A673 (cell line): ENCODE results near the gene COL4A4. TPM values are rescaled to one million over a fixed set of nuclear protein-coding genes. Genes with fewer than 3 reads are reported as not detected.
"Not testable (repeated sequence)": the region's sequence is repeated elsewhere in the genome, so short reads cannot be mapped to it uniquely, and the experiment has no call there.

Experiments used
- BruUV-seq: library from RNA; stranded (reverse); fragments of 400-500 nt; replicated peaks from 2 replicates; lab custom pipeline; 2021; lab: Mats Ljungman, UMichigan
- CTCF ChIA-PET: fragments of 300-600 bp; sonication (Branson Sonifier 250); formaldehyde crosslinking; loops from one replicate; lab custom pipeline; 2022; ENCODE audit warnings: antibody characterized with exemption; lab: Charles Lee
- POLR2A ChIA-PET: fragments of 300-600 bp; sonication (Branson Sonifier 250); formaldehyde crosslinking; loops from one replicate; lab custom pipeline; 2022; ENCODE audit warnings: antibody characterized with exemption; ENCODE audit not compliant: low non-redundant PET; lab: Charles Lee
- DNase-seq: peaks from one replicate; pipeline ENCODE4 v3.0.0-alpha.2; 2015; ENCODE audit warnings: low spot score
- H3K27ac ChIP-seq: fragments of 200-600 bp; sonication (generic); 2 replicates; pipeline ENCODE4 v1.5.1; 2016; ENCODE audit warnings: mixed run types, low read depth, mild to moderate bottlenecking, mixed read lengths, antibody characterized with exemption, low read length; ENCODE audit not compliant: poor library complexity, severe bottlenecking
- H3K27me3 ChIP-seq: fragments of 200-600 bp; sonication (generic); replicated peaks from 2 replicates; pipeline ENCODE4 v1.6.1; 2017; ENCODE audit warnings: mixed run types, low read depth, mild to moderate bottlenecking, mixed read lengths, antibody characterized with exemption, low read length; ENCODE audit not compliant: insufficient read depth, poor library complexity
- H3K36me3 ChIP-seq: fragments of 200-600 bp; sonication (generic); 2 replicates; pipeline ENCODE4 v1.6.1; 2016; ENCODE audit warnings: mixed run types, mild to moderate bottlenecking, mixed read lengths, antibody characterized with exemption, low read length; ENCODE audit not compliant: insufficient read depth, poor library complexity, severe bottlenecking
- H3K4me1 ChIP-seq: fragments of 200-600 bp; sonication (generic); 2 replicates; pipeline ENCODE4 v1.6.1; 2017; ENCODE audit warnings: mixed run types, mild to moderate bottlenecking, mixed read lengths, antibody characterized with exemption, low read length; ENCODE audit not compliant: insufficient read depth, poor library complexity, severe bottlenecking
- H3K4me3 ChIP-seq: fragments of 200-600 bp; sonication (generic); 2 replicates; pipeline ENCODE4 v1.5.1; 2016; ENCODE audit warnings: low read depth, mixed run types, mild to moderate bottlenecking, mixed read lengths, low read length; ENCODE audit not compliant: poor library complexity, severe bottlenecking
- H3K9me3 ChIP-seq: fragments of 200-600 bp; sonication (generic); 2 replicates; pipeline ENCODE4 v1.6.1; 2016; ENCODE audit warnings: mixed run types, low read depth, mild to moderate bottlenecking, mixed read lengths, antibody characterized with exemption, low read length; ENCODE audit not compliant: poor library complexity, severe bottlenecking
- CTCF ChIP-seq: fragments of 300-800, 200-600 bp; sonication (generic); conservative IDR thresholded peaks from 2 replicates; pipeline ENCODE4 v1.5.1; 2017; ENCODE audit warnings: low read depth, mild to moderate bottlenecking, antibody characterized with exemption, low read length, moderate library complexity, mixed read lengths
- EZH2 ChIP-seq: fragments of 200-600 bp; sonication (generic); IDR thresholded peaks from 2 replicates; pipeline ENCODE4 v1.6.1; 2017; ENCODE audit warnings: borderline replicate concordance, low read depth, mild to moderate bottlenecking, mixed read lengths, antibody characterized with exemption, low read length; ENCODE audit not compliant: poor library complexity, severe bottlenecking
- intact Hi-C: fragments of 100-400 bp; cut with micrococcal nuclease; formaldehyde crosslinking; loops from one replicate; pipeline ENCODE4 v1.10.0; 2022; ENCODE audit not compliant: unreplicated experiment
- total RNA-seq: library from RNA; stranded (reverse); gene quantifications from 2 replicates; pipeline ENCODE4 v1.2.3, GENCODE V29; 2021

Gene COL4A4
- total RNA-seq, 1 experiment from 2014 or later = not detected

GRCh38 chr2:227095346-227095745, 68.7 kb downstream of the COL4A4 start:
- no peaks in the 10 kb centered on the region for H3K9me3 ChIP-seq
- H3K27me3 ChIP-seq = no peaks in the 10 kb centered on the region
- H3K4me1 ChIP-seq = no peaks in the 10 kb centered on the region
- intact Hi-C loops = no loop called here
- no TSS peak for BruUV-seq
- H3K27ac ChIP-seq = no peak overlapping the region
- H3K36me3 ChIP-seq = no peaks in the 10 kb centered on the region
- ChIA-PET POLR2A (no interaction called here), CTCF (interaction anchor here (1.0 kb wide), 1 partner anchor 13 kb away, joined by 3 read pairs; no protein-coding TSS in a partner anchor)
- TF ChIP-seq CTCF = no peak
- TF ChIP-seq EZH2 = no peak
- peak; percentile 5 for DNase-seq
- no peak overlapping the region for H3K4me3 ChIP-seq

- CTCF ChIA-PET = no interaction called here
- H3K27ac ChIP-seq = no peak overlapping the region
- H3K27me3 ChIP-seq = no peaks in the 10 kb centered on the region
- POLR2A ChIA-PET = no interaction called here
- H3K36me3 ChIP-seq = no peaks in the 10 kb centered on the region
- H3K4me3 ChIP-seq = no peak overlapping the region
- TF ChIP-seq CTCF (no peak), EZH2 (no peak)
- H3K9me3 ChIP-seq = no peaks in the 10 kb centered on the region
- no peak for DNase-seq
- BruUV-seq = no TSS peak
- no peaks in the 10 kb centered on the region for H3K4me1 ChIP-seq
- intact Hi-C loops = no loop called here
These were observed 81.7 kb downstream of the COL4A4 start for GRCh38 chr2:227082286-227082685.

GRCh38 chr2:227079726-227080125, 84.3 kb downstream of the COL4A4 start:
- no peaks in the 10 kb centered on the region for H3K4me1 ChIP-seq
- no peaks in the 10 kb centered on the region for H3K9me3 ChIP-seq
- DNase-seq = no peak
- BruUV-seq = no TSS peak
- CTCF ChIA-PET = no interaction called here
- no peaks in the 10 kb centered on the region for H3K36me3 ChIP-seq
- H3K27me3 ChIP-seq = no peaks in the 10 kb centered on the region
- POLR2A ChIA-PET = no interaction called here
- intact Hi-C loops = no loop called here
- no peak for TF ChIP-seq EZH2
- no peak for TF ChIP-seq CTCF
- H3K27ac ChIP-seq = no peak overlapping the region
- H3K4me3 ChIP-seq = no peak overlapping the region

- POLR2A ChIA-PET, H3K4me3 ChIP-seq, H3K9me3 ChIP-seq, intact Hi-C loops, H3K27ac ChIP-seq, H3K27me3 ChIP-seq, DNase-seq, H3K4me1 ChIP-seq, CTCF ChIA-PET, H3K36me3 ChIP-seq, BruUV-seq: not testable (repeated sequence)
These were observed 98.9 kb downstream of the COL4A4 start for GRCh38 chr2:227065065-227065464.
